ENCODE measurements around the gene FAM83C. TPM values are rescaled to one million over a fixed set of nuclear protein-coding genes. Genes with fewer than 3 reads are reported as not detected.

The FAM83C gene
- total RNA-seq, 1 donor from 2014 or later, result not detected

GRCh38 chr20:35328095-35328685 is 36.0 kb upstream of the FAM83C start:
- Mint-ChIP-seq H3K9me3 (no peaks in the 10 kb centered on the region), H3K4me3 (no peak overlapping the region), H3K27me3 (no peaks in the 10 kb centered on the region), H3K4me1 (ENCODE audit: unreplicated experiment) (peaks cover 27% of the 10 kb centered on the region), H3K27ac (peak overlapping the region; percentile 29), H3K36me3 (no peaks in the 10 kb centered on the region)
- no peak for DNase-seq (ENCODE audit: extremely low spot score, unreplicated experiment)
- no peak for TF ChIP-seq CTCF (conservative IDR thresholded peaks at IDR 0.05)

GRCh38 chr20:35327074-35327976 is 35.1 kb upstream of the FAM83C start:
- Mint-ChIP-seq H3K36me3 (no peaks in the 10 kb centered on the region), H3K4me1 (ENCODE audit: unreplicated experiment) (peaks cover 26% of the 10 kb centered on the region), H3K27ac (peak overlapping the region; percentile 58), H3K9me3 (no peaks in the 10 kb centered on the region), H3K27me3 (no peaks in the 10 kb centered on the region), H3K4me3 (no peak overlapping the region)
- DNase-seq (ENCODE audit: extremely low spot score, unreplicated experiment), result no peak
- TF ChIP-seq CTCF (conservative IDR thresholded peaks at IDR 0.05), result no peak

DNA sequence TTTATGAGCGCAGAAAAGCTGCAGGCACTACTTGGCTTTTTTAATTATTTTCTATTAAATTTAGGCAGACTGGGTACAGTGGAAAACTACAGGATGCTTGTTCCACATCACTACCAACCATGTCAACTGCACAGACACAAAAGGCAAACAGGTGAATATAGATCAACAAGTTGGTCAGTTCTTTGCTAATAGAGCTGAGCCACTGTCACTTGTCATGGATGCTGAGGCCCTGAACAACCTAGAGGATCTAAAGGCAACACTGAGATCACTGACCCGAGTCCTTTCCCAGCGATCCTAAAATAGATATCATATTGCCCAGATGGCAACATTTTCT is 34.5 kb upstream of the FAM83C start:
- H3K4me3 Mint-ChIP-seq, result no peak overlapping the region
- TF ChIP-seq CTCF (conservative IDR thresholded peaks at IDR 0.05), result no peak
- H3K9me3 Mint-ChIP-seq, result no peaks in the 10 kb centered on the region
- no peaks in the 10 kb centered on the region for H3K27me3 Mint-ChIP-seq
- H3K27ac Mint-ChIP-seq, result peak overlapping the region; percentile 58
- DNase-seq (ENCODE audit: extremely low spot score, unreplicated experiment), result no peak
- H3K36me3 Mint-ChIP-seq, result no peaks in the 10 kb centered on the region
- peaks cover 26% of the 10 kb centered on the region for H3K4me1 Mint-ChIP-seq (ENCODE audit: unreplicated experiment)

DNA sequence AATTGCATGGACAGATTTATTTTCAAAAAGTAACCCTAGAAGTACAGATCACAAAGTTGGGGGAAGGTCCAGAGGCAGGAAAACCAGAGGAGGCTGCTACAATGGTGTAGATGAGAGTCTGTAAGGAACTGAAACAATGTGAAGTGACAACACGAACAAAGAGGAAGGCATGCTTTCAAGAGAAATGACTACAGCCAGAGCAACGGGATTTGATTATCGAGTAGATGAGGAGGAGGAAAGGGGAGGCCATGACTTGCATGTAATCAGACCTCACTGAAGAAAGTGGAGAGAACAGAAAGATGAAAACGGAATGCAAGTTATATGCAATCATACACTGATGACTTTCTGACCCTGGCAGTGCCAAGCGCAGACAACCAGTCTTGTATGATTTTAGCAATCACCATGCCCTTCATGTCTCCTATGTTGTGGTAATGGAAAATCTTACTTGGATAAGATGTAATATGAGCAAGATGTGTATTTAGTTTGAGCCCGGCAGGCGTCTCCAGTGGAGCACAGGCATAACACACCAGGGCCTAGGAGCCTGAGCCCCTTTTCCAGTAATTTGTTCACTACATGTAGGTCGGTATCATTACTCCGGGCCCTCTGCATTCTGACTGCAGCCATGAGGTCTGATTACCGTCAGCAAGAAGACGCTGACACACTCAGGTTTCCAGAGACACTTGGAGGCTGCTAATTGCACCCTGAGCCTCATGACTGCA is 34.0 kb upstream of the FAM83C start:
- Mint-ChIP-seq H3K27ac (peak overlapping the region; percentile 58), H3K4me1 (ENCODE audit: unreplicated experiment) (peaks cover 26% of the 10 kb centered on the region), H3K4me3 (no peak overlapping the region), H3K27me3 (no peaks in the 10 kb centered on the region), H3K36me3 (no peaks in the 10 kb centered on the region), H3K9me3 (no peaks in the 10 kb centered on the region)
- no peak for DNase-seq (ENCODE audit: extremely low spot score, unreplicated experiment)
- TF ChIP-seq CTCF (conservative IDR thresholded peaks at IDR 0.05), result no peak

DNA sequence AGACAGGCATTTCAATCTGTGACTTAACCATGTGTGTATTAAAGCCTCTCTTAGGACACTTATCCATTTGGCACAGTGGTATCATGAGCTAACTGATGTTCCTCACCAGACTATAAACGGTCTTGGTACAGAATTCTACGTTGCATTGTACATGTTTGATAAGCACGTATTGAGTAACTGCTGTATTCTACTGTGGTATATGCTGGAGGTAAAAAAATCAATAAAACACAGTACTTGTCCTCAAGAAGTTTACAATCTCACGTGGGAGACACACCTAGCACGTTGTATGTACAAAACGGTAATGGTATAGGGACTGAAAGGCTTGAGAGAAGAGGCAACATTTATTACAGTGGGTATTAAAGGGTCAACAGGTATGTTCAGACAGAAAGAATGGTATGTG is 33.2 kb upstream of the FAM83C start:
- Mint-ChIP-seq H3K4me3 (no peak overlapping the region), H3K36me3 (no peaks in the 10 kb centered on the region), H3K4me1 (ENCODE audit: unreplicated experiment) (peaks cover 32% of the 10 kb centered on the region), H3K9me3 (no peaks in the 10 kb centered on the region), H3K27me3 (no peaks in the 10 kb centered on the region), H3K27ac (peak overlapping the region; percentile 58)
- no peak for DNase-seq (ENCODE audit: extremely low spot score, unreplicated experiment)
- no peak for TF ChIP-seq CTCF (conservative IDR thresholded peaks at IDR 0.05)
